Aorta (tissue), 5 donors: Measurements from ENCODE around the gene ABCF1. TPM values are rescaled to one million over a fixed set of nuclear protein-coding genes. Genes with fewer than 3 reads are reported as not detected.
"Not testable (repeated sequence)": the region's sequence is repeated elsewhere in the genome, so short reads cannot be mapped to it uniquely, and the experiment has no call there.

ENCODE experiments used
- ATAC-seq: fragments of 200-7000 bp; cut with Tn5 transposase; one replicate; pipeline ENCODE4 v1.9.1; 2022; ENCODE audit warnings: moderate library complexity; ENCODE audit not compliant: low FRiP score
- DNase-seq, 2 donors: peaks; one replicate each; pipeline ENCODE4 v3.0.0-alpha.2; 2020
- H3K27ac ChIP-seq, 2 donors: one replicate each; pipeline ENCODE4 v1.5.1; 2013; ENCODE audit warnings: low read length in 2 of 2, mild to moderate bottlenecking in 2 of 2, moderate library complexity in 2 of 2, control low read depth in 1 of 2, inconsistent platforms in 1 of 2, low read depth in 1 of 2
- H3K27me3 ChIP-seq, 2 donors: one replicate each; pipeline ENCODE4 v1.6.1; 2013; ENCODE audit warnings: control low read depth in 1 of 2, low read length in 1 of 2, mild to moderate bottlenecking in 1 of 2, moderate library complexity in 1 of 2; ENCODE audit not compliant: insufficient read depth in 2 of 2, control insufficient read depth in 1 of 2
- H3K36me3 ChIP-seq, 2 donors: one replicate each; pipeline ENCODE4 v1.6.1; 2013; ENCODE audit warnings: control low read depth in 1 of 2, low read length in 1 of 2, mild to moderate bottlenecking in 1 of 2; ENCODE audit not compliant: insufficient read depth in 2 of 2, control insufficient read depth in 1 of 2
- H3K4me1 ChIP-seq, 2 donors: one replicate each; pipeline ENCODE4 v1.6.1; 2013; ENCODE audit warnings: low read length in 2 of 2, control low read depth in 1 of 2, mild to moderate bottlenecking in 1 of 2, moderate library complexity in 1 of 2; ENCODE audit not compliant: insufficient read depth in 2 of 2, control insufficient read depth in 1 of 2
- H3K4me3 ChIP-seq, 2 donors: one replicate each; pipeline ENCODE4 v1.5.1; 2013; ENCODE audit warnings: low read length in 2 of 2, control low read depth in 1 of 2, mild to moderate bottlenecking in 1 of 2
- H3K9me3 ChIP-seq: one replicate; pipeline ENCODE4 v1.6.1; 2013; ENCODE audit warnings: mild to moderate bottlenecking, low read length; ENCODE audit not compliant: control insufficient read depth
- WGBS, 2 donors: extraction: QIAGEN DNeasy Blood & Tissue Kit; methylation state at CpG; one replicate each; pipeline ENCODE4 v1.1.7; 2013; 5-methylcytosine and 5-hydroxymethylcytosine counted together
- intact Hi-C, 2 donors: fragments of 100-400 bp; cut with DNase I; formaldehyde crosslinking; loops; one replicate each; pipeline versions ENCODE4 v1.14.2 to v1.15.0; 2022
- long read RNA-seq, 2 donors: library from polyadenylated mRNA; unstranded; transcript quantifications; one replicate each; pipeline ENCODE4 v2.0.0, GENCODE V29; 2020 to 2021
- polyA plus RNA-seq, 2 donors: library from polyadenylated mRNA; stranded (reverse); fragments of 200-250 nt; gene quantifications; one replicate each; pipeline ENCODE4 v1.2.3, GENCODE V29; 2013
- total RNA-seq, 2 donors: library from RNA; stranded (reverse); fragmentation: NEBNext Ultra II Directional; extraction: Animal tissue kit (Norgen Biotek cat#: 25700); gene quantifications; one replicate each; pipeline ENCODE4 v1.2.1, GENCODE V29; 2021
- donor health status: healthy with polysubstance abuse.
- donor health status: Bipolar disorder and iron deficiency.
- donor health status: DM: no; HTN: no; CAD: no.
- donor health status: DM: no; HTN: no; CAD: no.
- donor health status: DM: yes; HTN: yes; CAD: no.

ABCF1 gene
- total RNA-seq (10 to 100 TPM; 35.4 to 41.2 TPM), polyA plus RNA-seq (10 to 100 TPM; 20.6 to 22.3 TPM)
- long read RNA-seq, donor 1, partial matches to known transcripts = 59 of 76 reads
- long read RNA-seq, donor 1, other reads (novel, unspliced or antisense) = 11 of 76 reads
- long read RNA-seq, donor 2, transcript ABCF1-201 (25 exons, 3,481 nt) = major isoform, 7 of 36 reads
- long read RNA-seq, donor 2, partial matches to known transcripts = 11 of 36 reads
- long read RNA-seq, donor 2, other reads (novel, unspliced or antisense) = 18 of 36 reads

GRCh38 chr6:30571075-30571761, at the start of gene ABCF1:
Gene ABCF1 (plus strand): TSS chr6:30571442. CDS start chr6:30571488, 46 bp downstream.
- Histone ChIP-seq H3K27me3 (no peaks in the 10 kb centered on the region), H3K9me3 (no peaks in the 10 kb centered on the region), H3K36me3 (no peaks in the 10 kb centered on the region), H3K4me3 (peak within 1 kb of the TSS; percentile 82 to 93), H3K27ac (peak within 1 kb of the TSS in 1 of 2 donors; percentile 97), H3K4me1 (no peaks in the 10 kb centered on the region)
- ATAC-seq (peak; percentile 100), DNase-seq (peak; percentile 99 to 100)
- intact Hi-C loops = loop anchor here (5.0 kb wide), 1 partner anchor 41 kb away; no protein-coding TSS in a partner anchor
- 0% methylated on average over 59 of the region's 59 CpGs for WGBS, 2 donors

- H3K9me3 ChIP-seq, DNase-seq, H3K27me3 ChIP-seq, ATAC-seq, H3K4me3 ChIP-seq, H3K36me3 ChIP-seq, H3K4me1 ChIP-seq, intact Hi-C loops, H3K27ac ChIP-seq: not testable (repeated sequence)
- 79 to 82% methylated on average over 5 of the region's 5 CpGs for WGBS, 2 donors
These were observed 49.3 kb upstream of the ABCF1 start for GRCh38 chr6:30521952-30522351.

GRCh38 chr6:30526444-30526843, 44.8 kb upstream of the ABCF1 start:
- ATAC-seq, H3K27me3 ChIP-seq, H3K4me3 ChIP-seq, H3K36me3 ChIP-seq, intact Hi-C loops, H3K4me1 ChIP-seq, H3K9me3 ChIP-seq, DNase-seq, H3K27ac ChIP-seq: not testable (repeated sequence)
- WGBS, 2 donors = 91 to 97% methylated on average over 3 of the region's 3 CpGs

- H3K27me3 ChIP-seq, H3K4me1 ChIP-seq, H3K27ac ChIP-seq, DNase-seq, intact Hi-C loops, H3K36me3 ChIP-seq, H3K4me3 ChIP-seq, H3K9me3 ChIP-seq: not testable (repeated sequence)
- peak; percentile 29 for ATAC-seq
- 87 to 91% methylated on average over 17 of the region's 17 CpGs for WGBS, 2 donors
These were observed 41.8 kb upstream of the ABCF1 start for GRCh38 chr6:30529349-30529875.

DNA sequence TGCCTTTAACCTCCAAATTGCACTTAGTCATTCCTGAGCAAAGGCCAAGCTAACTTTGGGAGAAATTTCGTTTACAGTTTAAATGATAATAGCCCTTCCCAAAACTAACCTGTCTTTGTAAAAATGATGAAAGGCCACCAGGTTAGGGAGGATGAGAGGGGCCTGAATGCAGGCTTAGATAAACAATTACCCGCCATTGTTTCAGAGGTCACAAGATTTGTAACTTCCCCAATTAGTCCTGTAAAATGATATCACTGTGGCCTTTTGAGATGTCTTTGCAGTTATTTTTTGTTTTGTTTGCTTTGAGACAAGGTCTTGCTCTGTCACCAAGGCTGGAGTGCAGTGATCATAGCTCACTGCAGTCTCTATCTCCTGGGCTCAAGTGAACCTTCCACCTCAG, 41.2 kb upstream of the ABCF1 start:
- DNase-seq = no peak
- ATAC-seq = no peak
- H3K27ac ChIP-seq = no peak overlapping the region
- 67 to 69% methylated on average over 2 of the region's 2 CpGs for WGBS, 2 donors
- no peaks in the 10 kb centered on the region for H3K4me1 ChIP-seq
- intact Hi-C loops = loop anchor here in 1 of 2 donors (5.0 kb wide), 1 partner anchor 48 kb away; no protein-coding TSS in a partner anchor
- H3K9me3 ChIP-seq = no peaks in the 10 kb centered on the region
- no peaks in the 10 kb centered on the region for H3K36me3 ChIP-seq
- H3K27me3 ChIP-seq = no peaks in the 10 kb centered on the region
- no peak overlapping the region for H3K4me3 ChIP-seq

GRCh38 chr6:30533460-30534294, 37.6 kb upstream of the ABCF1 start:
- H3K9me3 ChIP-seq = no peaks in the 10 kb centered on the region
- WGBS, 2 donors = 83 to 86% methylated on average over 15 of the region's 15 CpGs
- H3K4me1 ChIP-seq = no peaks in the 10 kb centered on the region
- intact Hi-C loops = loop anchor here (2.0 to 5.0 kb wide), 2 partner anchors 51 kb away; no protein-coding TSS in a partner anchor
- H3K27ac ChIP-seq = no peak overlapping the region
- ATAC-seq (no peak), DNase-seq (no peak)
- H3K27me3 ChIP-seq = no peaks in the 10 kb centered on the region
- no peaks in the 10 kb centered on the region for H3K36me3 ChIP-seq
- no peak overlapping the region for H3K4me3 ChIP-seq

- no peaks in the 10 kb centered on the region for H3K36me3 ChIP-seq
- WGBS, 2 donors = 83 to 85% methylated on average over 3 of the region's 3 CpGs
- no peak for ATAC-seq
These were observed 33.3 kb upstream of the ABCF1 start for GRCh38 chr6:30537931-30538330.

GRCh38 chr6:30541515-30542403, 29.5 kb upstream of the ABCF1 start:
- H3K27me3 ChIP-seq = no peaks in the 10 kb centered on the region
- intact Hi-C loops = no loop called here
- peak; percentile 89 for ATAC-seq
- H3K4me1 ChIP-seq = no peaks in the 10 kb centered on the region
- H3K4me3 ChIP-seq = peak overlapping the region; percentile 22 to 28
- H3K36me3 ChIP-seq = no peaks in the 10 kb centered on the region
- no peaks in the 10 kb centered on the region for H3K9me3 ChIP-seq
- peak; percentile 77 to 89 for DNase-seq
- WGBS, 2 donors = 11 to 14% methylated on average over 23 of the region's 23 CpGs
- no peak overlapping the region for H3K27ac ChIP-seq

More at GRCh38 chr6:30537931-30538330, 33.3 kb upstream of the ABCF1 start:
- Histone ChIP-seq H3K27me3 (no peaks in the 10 kb centered on the region), H3K9me3 (no peaks in the 10 kb centered on the region), H3K4me3 (no peak overlapping the region), H3K27ac (no peak overlapping the region), H3K4me1 (no peaks in the 10 kb centered on the region)
- intact Hi-C loops = no loop called here
- no peak for DNase-seq
